Occipital lobe (tissue), 2 donors: ENCODE results near the gene EIF3L. TPM values are rescaled to one million over a fixed set of nuclear protein-coding genes. Genes with fewer than 3 reads are reported as not detected.

ENCODE experiments used
- DNase-seq: peaks from one replicate; lab custom pipeline; 2025; lab: John Stamatoyannopoulos, UW
- total RNA-seq: library from RNA; depleted of rRNA; stranded (reverse); fragments of >200 nt; gene quantifications from one replicate; pipeline ENCODE4 v1.2.3, GENCODE V29; 2014

Gene EIF3L
- total RNA-seq, 1 donor from 2014 or later, result 702 TPM

- DNase-seq, result no peak
Observed at GRCh38 chr22:37904572-37905533, 55.6 kb downstream of the EIF3L start.

- no peak for DNase-seq
Observed at GRCh38 chr22:37905534-37906363, 56.5 kb downstream of the EIF3L start, which contains the start of gene MICALL1. TSS of gene MICALL1 (plus strand) at chr22:37906297. CDS start at chr22:37906423, 126 bp downstream.

DNA sequence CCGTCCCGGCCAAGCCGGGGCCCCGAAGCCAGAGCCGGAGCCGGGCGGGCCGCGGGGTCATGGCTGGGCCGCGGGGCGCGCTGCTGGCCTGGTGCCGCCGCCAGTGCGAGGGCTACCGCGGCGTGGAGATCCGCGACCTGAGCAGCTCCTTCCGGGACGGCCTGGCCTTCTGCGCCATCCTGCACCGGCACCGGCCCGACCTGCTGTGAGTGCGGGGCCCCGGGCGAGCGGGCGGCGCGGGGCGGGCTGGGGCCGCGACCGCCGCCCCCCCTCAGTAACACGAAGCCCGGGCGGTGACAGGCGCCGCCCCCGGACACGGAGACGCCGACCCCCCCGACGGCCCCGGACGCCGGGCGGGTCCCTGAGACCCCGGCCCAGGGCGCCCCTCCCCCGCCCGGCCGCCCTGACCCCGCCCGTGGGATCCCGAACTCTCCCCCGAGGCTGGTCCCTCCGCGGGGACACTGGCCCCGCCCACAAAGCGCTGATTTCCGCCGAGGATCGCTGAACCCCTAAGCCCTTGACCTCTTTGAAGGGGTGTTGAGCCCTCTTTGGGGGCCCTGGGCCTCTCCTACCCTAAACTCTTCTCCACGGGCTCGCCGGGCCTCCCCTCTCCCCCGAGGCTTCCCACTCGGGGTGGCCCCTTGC lies 57.3 kb downstream of the EIF3L start:
- no peak for DNase-seq

- DNase-seq, result no peak
Observed at GRCh38 chr22:37907036-37907954, 58.1 kb downstream of the EIF3L start.

GRCh38 chr22:37909766-37910165 lies 60.5 kb downstream of the EIF3L start:
- DNase-seq, result no peak

- DNase-seq, result no peak
Observed at GRCh38 chr22:37910890-37911672, 61.9 kb downstream of the EIF3L start.

DNA sequence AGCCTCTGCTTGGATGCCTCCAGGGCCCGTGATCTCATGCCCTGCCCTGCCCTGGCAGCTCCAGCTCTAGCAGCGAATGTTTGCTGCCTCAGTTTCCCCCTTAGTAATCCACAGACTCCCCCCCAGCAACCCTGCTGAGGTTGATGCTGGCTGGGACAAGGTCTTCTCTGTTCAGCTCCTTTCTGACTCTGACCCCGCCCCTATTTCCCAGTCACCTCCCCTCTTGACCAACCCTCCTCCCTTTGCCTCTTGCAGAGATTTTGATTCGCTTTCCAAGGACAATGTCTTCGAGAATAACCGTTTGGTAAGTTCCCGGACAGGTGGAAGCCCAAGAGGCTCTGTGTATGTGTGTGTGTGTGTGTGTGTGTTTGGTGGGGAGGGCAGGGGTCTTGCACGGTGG lies 62.5 kb downstream of the EIF3L start:
- no peak for DNase-seq

GRCh38 chr22:37912171-37912570 lies 63.0 kb downstream of the EIF3L start:
- no peak for DNase-seq

DNA sequence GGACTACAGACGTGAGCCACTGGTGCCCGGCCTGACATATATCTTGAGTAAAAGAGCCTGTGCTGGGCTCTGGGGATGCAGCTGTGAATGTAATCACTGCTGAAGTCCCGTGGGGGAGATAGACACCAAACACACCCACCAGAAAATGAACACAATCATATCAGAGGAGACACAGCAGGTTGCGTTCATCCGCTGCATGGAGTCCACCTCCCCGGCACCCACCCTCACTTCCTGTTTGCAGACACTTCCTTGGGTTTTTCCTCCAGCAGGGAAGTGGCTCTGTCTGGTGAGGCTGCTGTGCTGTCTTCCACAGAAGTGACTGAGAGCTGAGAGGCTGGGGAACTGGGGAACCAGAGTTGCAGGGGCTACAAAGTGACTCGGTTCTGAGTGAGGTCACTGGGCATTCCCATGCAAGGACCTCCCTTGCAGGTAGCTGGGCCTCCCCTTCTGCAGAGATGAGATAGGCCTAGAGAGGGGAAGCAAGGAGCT lies 64.1 kb downstream of the EIF3L start:
- DNase-seq, result no peak

DNA sequence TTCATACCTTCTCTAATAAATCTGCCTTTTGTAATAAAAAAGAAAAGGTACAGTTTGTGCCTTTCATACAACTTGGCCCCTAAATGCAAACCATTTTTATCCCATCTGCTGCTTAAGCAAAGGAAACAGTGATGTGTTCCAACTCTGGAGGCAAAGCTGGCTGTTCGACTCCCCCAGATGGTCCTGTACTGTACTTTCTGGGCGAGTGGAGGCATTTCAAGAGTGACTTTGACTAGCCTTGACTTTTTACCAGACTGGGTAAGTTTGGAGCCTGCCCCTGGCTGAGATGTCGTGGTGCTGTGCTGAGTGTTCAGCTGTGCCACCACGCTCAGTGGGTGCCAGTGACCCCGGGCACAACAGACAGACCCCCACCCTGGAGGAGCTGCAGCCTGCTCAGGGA lies 67.1 kb downstream of the EIF3L start:
- DNase-seq, result no peak

DNA sequence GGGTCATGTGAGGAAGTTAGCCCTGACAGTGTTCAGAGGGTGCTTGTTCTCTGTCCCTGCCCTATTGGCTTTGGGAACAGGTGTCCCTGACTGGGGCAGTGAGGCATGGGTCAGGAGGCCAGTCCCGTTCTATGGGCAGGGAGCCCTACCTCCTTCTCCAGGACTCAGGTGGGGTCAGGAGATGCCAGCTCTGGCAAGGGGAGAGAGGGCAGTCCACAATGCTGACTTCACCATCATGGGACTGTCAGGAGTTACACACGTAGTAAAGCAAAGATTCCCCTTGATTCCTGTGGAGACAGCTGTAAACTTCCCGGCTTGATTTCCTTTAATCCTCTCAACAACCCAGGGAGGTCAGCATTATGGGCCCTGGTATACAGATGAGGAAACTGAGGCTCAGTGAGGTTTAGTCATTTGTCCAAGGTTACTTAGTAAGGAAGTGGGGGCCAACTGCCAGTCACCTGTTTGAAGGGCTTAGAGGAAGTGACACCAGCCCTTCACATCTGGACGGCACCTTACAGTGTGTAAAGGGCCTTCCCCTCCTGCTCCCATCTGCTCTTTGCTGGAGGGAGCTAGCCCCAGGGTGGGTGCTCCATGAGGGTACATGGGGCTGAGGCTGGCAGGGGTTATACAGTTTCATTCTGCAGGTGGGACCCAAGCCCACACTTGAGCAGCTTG lies 68.8 kb downstream of the EIF3L start:
- DNase-seq, result no peak

DNA sequence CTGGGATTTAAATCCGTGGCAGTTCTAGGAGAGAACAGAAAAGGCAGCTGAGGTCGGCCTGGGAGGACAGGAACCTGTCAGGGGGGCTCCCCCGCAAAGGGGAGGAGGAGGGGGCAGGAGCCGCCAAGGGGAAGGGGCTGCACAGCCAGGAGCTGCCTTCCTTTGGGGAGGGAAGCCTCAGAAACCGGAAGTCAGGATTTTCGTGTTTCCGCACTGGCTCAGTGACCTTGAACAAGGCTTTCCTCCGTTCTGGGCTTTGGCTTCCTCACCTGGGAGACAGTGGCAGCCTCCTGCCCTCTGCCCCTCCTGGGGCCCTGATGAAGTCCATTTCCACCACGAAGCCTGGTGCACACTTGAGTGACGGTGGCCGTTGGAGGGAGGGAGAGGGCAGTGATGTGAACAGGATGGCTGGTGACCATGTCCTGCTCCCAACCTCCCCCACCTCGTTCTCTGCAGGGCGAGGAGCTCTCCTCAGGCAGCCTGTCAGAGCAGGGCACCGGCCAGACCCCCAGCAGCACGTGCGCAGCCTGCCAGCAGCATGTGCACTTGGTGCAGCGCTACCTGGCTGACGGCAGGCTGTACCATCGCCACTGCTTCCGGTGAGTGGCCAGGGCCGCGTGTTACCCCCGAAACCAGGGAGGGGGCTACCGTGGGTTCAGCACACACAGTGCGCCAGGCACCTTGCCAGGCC lies 69.5 kb downstream of the EIF3L start:
- DNase-seq, result no peak

GRCh38 chr22:37920126-37920525 lies 70.9 kb downstream of the EIF3L start:
- DNase-seq, result no peak

DNA sequence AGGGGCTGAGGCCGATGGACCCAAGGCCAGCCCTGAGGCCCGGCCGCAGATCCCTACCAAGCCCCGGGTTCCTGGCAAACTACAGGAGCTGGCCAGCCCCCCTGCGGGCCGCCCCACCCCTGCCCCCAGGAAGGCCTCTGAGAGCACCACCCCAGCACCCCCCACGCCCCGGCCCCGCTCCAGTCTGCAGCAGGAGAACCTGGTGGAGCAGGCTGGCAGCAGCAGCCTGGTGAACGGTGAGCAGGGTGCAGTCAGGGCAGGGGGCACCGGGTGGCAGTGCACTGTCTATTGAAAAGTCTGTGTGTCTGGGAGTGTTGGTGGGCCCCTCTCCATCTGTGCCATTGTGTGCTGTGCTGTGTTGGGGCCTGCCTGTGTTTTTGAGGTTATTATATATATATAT lies 73.0 kb downstream of the EIF3L start:
- DNase-seq, result no peak

- DNase-seq, result no peak
Observed at GRCh38 chr22:37923927-37924326, 74.7 kb downstream of the EIF3L start.

- DNase-seq, result no peak
Observed at GRCh38 chr22:37924386-37925065, 75.3 kb downstream of the EIF3L start.

GRCh38 chr22:37925330-37925729 lies 76.1 kb downstream of the EIF3L start:
- DNase-seq, result no peak

- no peak for DNase-seq
Observed at GRCh38 chr22:37925767-37926166, 76.5 kb downstream of the EIF3L start.
